A549 (cell line): Measurements from ENCODE around the gene ZEB1.

Experiments used
- BHLHE40 ChIP-seq: IDR thresholded peaks from 2 replicates; pipeline ENCODE4 v1.6.1; 2012; ENCODE audit warnings: low read depth, low read length, inconsistent platforms
- HMGXB4 ChIP-seq: fragments of 250-450 bp; sonication (Bioruptor Pico); IDR thresholded peaks from 2 replicates; pipeline ENCODE4 v1.5.0; 2021; ENCODE audit warnings: mild to moderate bottlenecking, moderate library complexity, borderline replicate concordance
- MYC ChIP-seq: IDR thresholded peaks from 2 replicates; pipeline ENCODE4 v1.6.1; 2012; ENCODE audit warnings: mild to moderate bottlenecking, inconsistent platforms, low read length, improper control_type of control experiment, borderline replicate concordance
- POLR2A ChIP-seq: IDR thresholded peaks from 2 replicates; pipeline ENCODE4 v1.6.1; 2012; ENCODE audit warnings: mild to moderate bottlenecking, low read length
- RFX5 ChIP-seq: fragments of 450-650 bp; IDR thresholded peaks from 2 replicates; pipeline ENCODE4 v1.7.1; 2014; ENCODE audit warnings: antibody characterized with exemption, mild to moderate bottlenecking, moderate library complexity
- TF ChIP-seq, protein P1 (sequence below): fragments of 450-650 bp; IDR thresholded peaks from 2 replicates; pipeline ENCODE4 v1.6.1; 2014; ENCODE audit warnings: antibody characterized with exemption

DNA sequence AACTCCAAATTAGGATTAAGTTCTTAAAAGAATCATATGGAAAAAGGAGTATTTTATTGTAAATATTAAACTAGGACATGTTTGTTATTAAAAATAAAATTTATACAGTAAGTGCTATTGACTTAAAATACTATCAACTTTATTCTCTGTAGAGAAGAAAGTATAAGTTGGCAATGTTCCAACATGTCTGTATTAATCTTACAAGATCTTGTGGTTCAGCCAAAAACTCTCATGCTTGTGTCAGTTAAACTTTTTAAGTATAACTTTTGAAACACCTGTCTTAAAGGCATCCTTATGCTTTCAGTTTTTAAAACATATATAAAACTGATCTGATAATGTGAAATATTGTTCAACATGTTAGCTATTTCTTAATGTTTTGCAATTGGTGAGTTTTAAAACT lies 160.7 kb downstream of the ZEB1 start:
- TF ChIP-seq, protein P1, sequence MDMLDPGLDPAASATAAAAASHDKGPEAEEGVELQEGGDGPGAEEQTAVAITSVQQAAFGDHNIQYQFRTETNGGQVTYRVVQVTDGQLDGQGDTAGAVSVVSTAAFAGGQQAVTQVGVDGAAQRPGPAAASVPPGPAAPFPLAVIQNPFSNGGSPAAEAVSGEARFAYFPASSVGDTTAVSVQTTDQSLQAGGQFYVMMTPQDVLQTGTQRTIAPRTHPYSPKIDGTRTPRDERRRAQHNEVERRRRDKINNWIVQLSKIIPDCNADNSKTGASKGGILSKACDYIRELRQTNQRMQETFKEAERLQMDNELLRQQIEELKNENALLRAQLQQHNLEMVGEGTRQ = no peak
- TF ChIP-seq POLR2A (no peak), RFX5 (no peak), HMGXB4 (CRISPR knock-in tag) (no peak), BHLHE40 (no peak), MYC (no peak)
